AG10803 (cell line): Measurements from ENCODE around the gene BLMH.

Experiments
- DNase-seq: peaks from one replicate; pipeline ENCODE4 v3.0.0; 2010; ENCODE audit warnings: low read depth
- H3K4me3 ChIP-seq: 2 replicates; pipeline ENCODE4 v1.5.1; 2011; ENCODE audit warnings: mild to moderate bottlenecking, low read length, control low read depth
- TF ChIP-seq, protein P1 (sequence below): conservative IDR thresholded peaks from 2 replicates; pipeline ENCODE4 v1.5.1; 2011; ENCODE audit warnings: mild to moderate bottlenecking, low read length, control low read depth, inconsistent platforms

The BLMH gene

DNA sequence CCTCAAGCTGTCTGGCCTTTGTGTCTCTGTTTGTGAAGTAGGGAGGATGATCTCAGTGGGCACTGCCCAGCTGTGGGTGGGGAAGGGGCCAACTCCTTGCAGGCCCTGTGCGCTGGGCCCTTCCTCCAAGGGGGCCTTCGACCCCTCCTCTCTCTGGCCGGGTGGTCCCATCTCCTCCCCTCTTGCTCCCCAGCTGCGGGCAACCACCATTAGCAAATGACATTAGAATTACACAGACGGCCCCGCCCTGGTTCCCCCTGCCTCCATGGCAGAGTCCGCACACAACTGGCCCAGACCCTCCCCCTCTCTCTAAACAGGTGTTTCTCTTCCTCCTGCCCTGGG, 53.8 kb downstream of the BLMH start:
- TF ChIP-seq, protein P1, sequence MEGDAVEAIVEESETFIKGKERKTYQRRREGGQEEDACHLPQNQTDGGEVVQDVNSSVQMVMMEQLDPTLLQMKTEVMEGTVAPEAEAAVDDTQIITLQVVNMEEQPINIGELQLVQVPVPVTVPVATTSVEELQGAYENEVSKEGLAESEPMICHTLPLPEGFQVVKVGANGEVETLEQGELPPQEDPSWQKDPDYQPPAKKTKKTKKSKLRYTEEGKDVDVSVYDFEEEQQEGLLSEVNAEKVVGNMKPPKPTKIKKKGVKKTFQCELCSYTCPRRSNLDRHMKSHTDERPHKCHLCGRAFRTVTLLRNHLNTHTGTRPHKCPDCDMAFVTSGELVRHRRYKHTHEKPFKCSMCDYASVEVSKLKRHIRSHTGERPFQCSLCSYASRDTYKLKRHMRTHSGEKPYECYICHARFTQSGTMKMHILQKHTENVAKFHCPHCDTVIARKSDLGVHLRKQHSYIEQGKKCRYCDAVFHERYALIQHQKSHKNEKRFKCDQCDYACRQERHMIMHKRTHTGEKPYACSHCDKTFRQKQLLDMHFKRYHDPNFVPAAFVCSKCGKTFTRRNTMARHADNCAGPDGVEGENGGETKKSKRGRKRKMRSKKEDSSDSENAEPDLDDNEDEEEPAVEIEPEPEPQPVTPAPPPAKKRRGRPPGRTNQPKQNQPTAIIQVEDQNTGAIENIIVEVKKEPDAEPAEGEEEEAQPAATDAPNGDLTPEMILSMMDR = no peak
- DNase-seq = no peak
- H3K4me3 ChIP-seq = no peak overlapping the region

DNA sequence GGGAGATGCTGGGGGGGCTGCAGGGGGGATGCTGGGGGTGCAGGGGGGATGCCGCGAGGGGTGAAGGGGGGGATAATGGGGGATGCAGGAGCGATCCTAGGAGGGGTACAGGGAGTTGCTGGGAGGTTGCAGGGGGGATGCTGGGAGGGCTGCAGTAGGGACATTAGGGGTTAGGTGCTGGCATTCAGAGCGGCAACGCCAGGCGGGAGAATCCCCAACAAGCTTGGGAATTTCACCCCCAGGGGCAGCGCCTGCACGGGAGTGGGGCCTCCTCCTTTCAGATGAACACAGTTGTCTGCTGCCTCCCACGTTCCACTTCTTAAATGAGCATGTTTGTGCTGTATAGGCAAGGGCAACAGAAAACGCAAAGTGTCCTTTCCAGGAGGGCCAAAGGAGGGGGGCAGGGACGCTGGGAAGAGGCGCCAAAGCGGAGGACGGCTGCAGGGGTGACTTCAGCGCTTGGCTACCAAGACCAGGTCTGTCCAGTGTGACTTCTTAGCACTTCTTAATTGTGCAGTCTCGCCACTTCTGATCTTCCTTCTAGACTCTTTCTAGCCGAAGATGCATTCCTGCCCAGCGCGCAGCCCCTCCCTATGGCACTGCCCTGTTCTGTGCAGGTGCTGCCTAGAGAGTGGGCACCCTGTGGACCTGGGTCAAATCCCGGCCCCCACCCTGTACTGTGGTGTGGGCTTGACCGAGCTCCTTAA, 54.3 kb downstream of the BLMH start:
- no peak for DNase-seq
- no peak overlapping the region for H3K4me3 ChIP-seq
- TF ChIP-seq, protein P1 = no peak

DNA sequence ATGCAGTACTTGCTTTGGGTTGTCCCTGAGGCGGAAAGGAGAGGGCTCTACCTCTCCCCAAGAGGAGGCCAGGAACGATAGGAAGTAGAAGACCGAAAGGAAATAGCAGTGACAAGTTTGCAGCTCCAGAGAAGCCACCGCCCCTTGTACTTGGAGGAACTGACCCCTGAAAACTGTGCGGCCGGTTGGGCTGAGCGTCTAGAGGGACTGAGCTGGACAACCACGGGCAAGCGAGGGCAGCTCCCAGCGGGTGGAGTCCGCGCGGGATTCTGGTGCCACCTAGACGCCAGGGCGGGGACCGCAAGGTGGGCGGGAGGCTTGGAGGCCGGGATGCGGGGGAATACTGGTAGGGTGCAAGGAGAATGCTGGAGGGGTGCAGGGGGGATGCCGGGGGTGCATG, 55.0 kb downstream of the BLMH start:
- H3K4me3 ChIP-seq = no peak overlapping the region
- TF ChIP-seq, protein P1 = peak; percentile 42
- peak; percentile 25 for DNase-seq

DNA sequence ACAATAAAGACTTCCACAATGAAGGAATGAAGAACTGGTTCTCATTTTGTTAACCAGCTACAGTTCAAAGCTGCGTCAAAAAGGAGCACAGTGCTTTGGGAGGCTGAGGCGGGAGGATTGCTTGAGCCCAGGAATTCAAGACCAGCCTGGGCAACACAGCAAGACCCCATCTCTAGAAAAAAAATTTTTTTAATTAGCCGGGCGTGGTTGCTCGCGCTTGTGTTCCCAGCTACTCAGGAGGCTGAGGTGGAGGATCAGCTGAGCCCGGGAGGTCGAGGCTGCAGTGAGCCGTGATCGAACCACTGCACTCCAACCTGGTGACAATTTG, 55.5 kb downstream of the BLMH start:
- DNase-seq = no peak
- peak overlapping the region; percentile 53 for H3K4me3 ChIP-seq

DNA sequence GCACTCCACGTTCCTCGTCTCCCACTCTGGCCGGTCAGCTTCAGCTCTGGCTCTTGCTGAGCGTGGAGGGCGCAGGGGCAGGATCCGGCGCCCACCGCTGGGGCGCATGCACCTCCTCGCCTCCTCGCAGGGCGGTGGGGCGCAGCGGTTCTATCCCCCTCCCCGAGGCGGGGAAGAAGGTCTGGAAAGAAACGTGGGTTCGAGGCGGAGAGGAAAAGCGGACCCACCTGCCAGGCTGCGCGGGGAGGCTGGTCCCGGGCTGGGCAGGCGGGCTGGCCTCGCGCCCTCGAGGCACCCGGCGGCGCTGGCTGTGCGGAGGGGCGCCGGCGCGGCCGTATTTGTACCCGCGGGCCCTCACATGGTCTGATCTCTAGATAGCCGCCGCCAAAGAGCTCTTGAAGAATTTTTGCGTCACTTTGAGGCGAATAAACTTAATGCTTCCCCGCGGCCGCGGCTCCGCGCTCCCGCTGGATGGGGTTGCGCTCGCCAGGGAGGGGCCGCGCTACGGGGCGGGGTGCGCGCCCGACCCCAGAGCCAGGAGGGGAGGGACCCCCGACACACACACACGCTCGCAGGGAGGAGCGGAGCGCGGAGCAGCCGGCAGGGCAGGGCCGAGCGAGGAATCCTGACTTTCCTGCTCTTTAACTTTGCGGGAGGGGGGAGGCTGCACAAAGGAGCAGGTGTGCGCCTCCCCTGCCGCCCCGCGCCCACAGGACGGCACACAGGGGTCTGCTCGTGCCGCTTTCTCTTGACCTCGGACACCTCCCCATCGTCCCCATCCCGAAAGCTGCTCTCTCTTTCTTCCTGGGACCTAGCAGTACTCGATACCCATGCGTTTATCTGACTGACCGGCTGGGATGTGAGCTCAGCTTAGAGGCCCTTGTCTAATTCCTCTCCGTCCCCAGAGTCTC, 56.1 kb downstream of the BLMH start, which contains the start of gene SLC6A4:
Gene SLC6A4 (minus strand): TSS at position 312 of the 911 bp plus-strand sequence. CDS start 13,739 bp downstream, outside the sequence.
- TF ChIP-seq, protein P1 = no peak
- DNase-seq = no peak
- H3K4me3 ChIP-seq = peak within 1 kb of the TSS; percentile 53

More for the DNA sequence above, 55.5 kb downstream of the BLMH start:
- TF ChIP-seq, protein P1 = no peak

DNA sequence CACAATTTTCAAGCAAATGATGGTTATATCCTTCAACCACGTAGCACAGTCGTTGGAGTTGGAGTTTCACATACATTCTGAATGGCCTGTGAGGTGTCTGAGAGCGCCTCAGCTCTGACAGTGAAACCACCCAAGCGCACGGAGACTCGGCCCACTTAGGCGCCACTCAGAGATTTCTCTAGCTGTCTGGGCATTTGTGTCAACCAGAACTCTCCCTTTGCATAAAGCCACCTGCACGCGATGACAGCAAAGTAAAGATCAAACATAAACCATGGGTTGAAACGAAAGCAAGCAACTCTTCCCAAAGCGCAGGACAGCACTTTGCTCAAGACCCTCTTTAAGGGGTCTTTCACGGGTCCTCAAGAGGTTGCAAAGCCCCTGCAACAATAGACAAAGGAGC, 56.8 kb downstream of the BLMH start:
- TF ChIP-seq, protein P1 = no peak
- no peak for DNase-seq
- H3K4me3 ChIP-seq = no peak overlapping the region
